ENCODE measurements around the gene GRIK4. TPM values are rescaled to one million over a fixed set of nuclear protein-coding genes. Genes with fewer than 3 reads are reported as not detected.

Gene GRIK4
- total RNA-seq, 1 experiment from 2014 or later: not detected

- intact Hi-C loops (cut with micrococcal nuclease; ENCODE audit: unreplicated experiment): loop anchor here (5.0 to 10.0 kb wide), 4 partner anchors 342 to 1078 kb away; no protein-coding TSS in a partner anchor
- Histone ChIP-seq H3K9me3 (ENCODE audit: insufficient read depth, low read depth) (no peaks in the 10 kb centered on the region), H3K27ac (no peak overlapping the region), H4K20me1 (ENCODE audit: insufficient read depth) (no peaks in the 10 kb centered on the region), H3K4me3 (no peak overlapping the region), H2AFZ (no peak overlapping the region), H3K27me3 (ENCODE audit: insufficient read depth, low read depth) (peaks cover 67% of the 10 kb centered on the region), H3K79me2 (ENCODE audit: low read depth) (no peaks in the 10 kb centered on the region), H3K9me2 (ENCODE audit: insufficient read depth) (no peaks in the 10 kb centered on the region), H3K4me2 (no peak overlapping the region), H3K4me1 (replicated peaks; ENCODE audit: insufficient read depth) (no peaks in the 10 kb centered on the region), H3F3A (ENCODE audit: insufficient read depth, low read depth) (no peaks in the 10 kb centered on the region), H3K36me3 (ENCODE audit: low read depth) (no peaks in the 10 kb centered on the region)
- BruUV-seq (replicated peaks): no TSS peak
- CTCF ChIA-PET: no interaction called here
- POLR2A ChIA-PET (ENCODE audit: unreplicated experiment): no interaction called here
- no peak for DNase-seq
- no peak for TF ChIP-seq CTCF (conservative IDR thresholded peaks at IDR 0.05)
- TF ChIP-seq EZH2 (IDR thresholded peaks at IDR 0.05; ENCODE audit: low read depth): no peak
Measured at GRCh38 chr11:120514541-120515121, 3.1 kb downstream of the GRIK4 start.

- H3K27ac ChIP-seq: no peak overlapping the region
- no peaks in the 10 kb centered on the region for H3K9me2 ChIP-seq (ENCODE audit: insufficient read depth)
- no peak for TF ChIP-seq EZH2 (IDR thresholded peaks at IDR 0.05; ENCODE audit: low read depth)
- TF ChIP-seq CTCF (conservative IDR thresholded peaks at IDR 0.05): no peak
- intact Hi-C loops (cut with micrococcal nuclease; ENCODE audit: unreplicated experiment): loop anchor here (10.0 kb wide), 1 partner anchor 600 kb away; no protein-coding TSS in a partner anchor
- BruUV-seq (replicated peaks): no TSS peak
- H4K20me1 ChIP-seq (ENCODE audit: insufficient read depth): no peaks in the 10 kb centered on the region
- POLR2A ChIA-PET (ENCODE audit: unreplicated experiment): no interaction called here
- DNase-seq: no peak
- CTCF ChIA-PET: no interaction called here
- no peak overlapping the region for H2AFZ ChIP-seq
- no peaks in the 10 kb centered on the region for H3K79me2 ChIP-seq (ENCODE audit: low read depth)
- peaks cover 67% of the 10 kb centered on the region for H3K27me3 ChIP-seq (ENCODE audit: insufficient read depth, low read depth)
- H3K4me3 ChIP-seq: no peak overlapping the region
- no peaks in the 10 kb centered on the region for H3K36me3 ChIP-seq (ENCODE audit: low read depth)
- H3F3A ChIP-seq (ENCODE audit: insufficient read depth, low read depth): no peaks in the 10 kb centered on the region
- no peaks in the 10 kb centered on the region for H3K9me3 ChIP-seq (ENCODE audit: insufficient read depth, low read depth)
- no peaks in the 10 kb centered on the region for H3K4me1 ChIP-seq (replicated peaks; ENCODE audit: insufficient read depth)
- H3K4me2 ChIP-seq: no peak overlapping the region
Measured at GRCh38 chr11:120515186-120515723, 3.7 kb downstream of the GRIK4 start.

- no peaks in the 10 kb centered on the region for H4K20me1 ChIP-seq (ENCODE audit: insufficient read depth)
- H3K4me1 ChIP-seq (replicated peaks; ENCODE audit: insufficient read depth): no peaks in the 10 kb centered on the region
- no peaks in the 10 kb centered on the region for H3K79me2 ChIP-seq (ENCODE audit: low read depth)
- no peak overlapping the region for H3K4me3 ChIP-seq
- intact Hi-C loops (cut with micrococcal nuclease; ENCODE audit: unreplicated experiment): loop anchor here (10.0 kb wide), 1 partner anchor 598 kb away; no protein-coding TSS in a partner anchor
- no peaks in the 10 kb centered on the region for H3K9me3 ChIP-seq (ENCODE audit: insufficient read depth, low read depth)
- H3K4me2 ChIP-seq: no peak overlapping the region
- H3K27me3 ChIP-seq (ENCODE audit: insufficient read depth, low read depth): peaks cover 74% of the 10 kb centered on the region
- no peak overlapping the region for H3K27ac ChIP-seq
- H2AFZ ChIP-seq: no peak overlapping the region
- no peaks in the 10 kb centered on the region for H3K36me3 ChIP-seq (ENCODE audit: low read depth)
- no peak for TF ChIP-seq CTCF (conservative IDR thresholded peaks at IDR 0.05)
- TF ChIP-seq EZH2 (IDR thresholded peaks at IDR 0.05; ENCODE audit: low read depth): no peak
- CTCF ChIA-PET: no interaction called here
- no peak for DNase-seq
- H3K9me2 ChIP-seq (ENCODE audit: insufficient read depth): no peaks in the 10 kb centered on the region
- POLR2A ChIA-PET (ENCODE audit: unreplicated experiment): no interaction called here
- H3F3A ChIP-seq (ENCODE audit: insufficient read depth, low read depth): no peaks in the 10 kb centered on the region
- no TSS peak for BruUV-seq (replicated peaks)
Measured at GRCh38 chr11:120516461-120517389, 5.2 kb downstream of the GRIK4 start.
